HG03521 (cell line): ENCODE measurements around the gene PPP2R5B.

ENCODE experiments used
- ATAC-seq: cut with Tn5 transposase; IDR thresholded peaks from one replicate; pipeline ENCODE4 v1.9.1; 2021; ENCODE audit warnings: mild to moderate bottlenecking, moderate library complexity; ENCODE audit not compliant: unreplicated experiment

Gene PPP2R5B

GRCh38 chr11:64905516-64906313 is 18.8 kb upstream of the PPP2R5B start:
- no peak for ATAC-seq

DNA sequence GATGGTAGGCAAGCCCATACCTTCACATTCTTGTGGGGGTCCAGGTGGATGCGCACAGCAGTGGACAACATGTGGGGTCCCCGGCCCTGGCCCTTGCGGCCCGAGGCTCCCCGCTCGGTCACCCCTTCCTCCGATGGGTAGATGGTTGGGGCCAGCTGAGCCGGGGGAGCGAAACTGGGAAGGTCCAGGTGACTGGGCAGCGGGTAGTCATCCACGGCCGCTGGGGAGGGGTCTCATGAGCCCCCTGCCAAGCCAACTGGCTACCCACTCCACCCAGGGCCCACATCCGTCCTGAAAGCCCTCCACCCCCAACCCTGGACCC is 18.2 kb upstream of the PPP2R5B start:
- ATAC-seq, result no peak

DNA sequence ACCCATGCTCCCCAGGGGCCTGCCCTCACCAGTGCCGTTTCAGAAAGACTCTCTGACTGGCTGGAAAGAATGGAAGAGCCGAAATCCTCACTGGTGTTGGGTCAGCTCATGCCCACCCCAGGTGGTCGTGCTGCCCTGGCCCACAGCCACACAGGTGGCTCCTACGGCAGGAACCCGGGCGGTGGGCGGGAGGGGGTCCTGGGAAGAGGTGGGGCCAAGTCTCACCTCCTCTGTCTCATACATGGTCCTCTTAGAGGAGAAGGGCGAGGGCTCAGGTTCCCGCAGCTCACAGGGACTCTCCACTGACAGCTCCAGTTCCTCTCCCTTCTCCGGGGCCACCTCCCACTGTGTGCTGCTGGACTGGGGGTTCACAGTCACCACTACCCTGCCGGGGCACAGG is 15.7 kb upstream of the PPP2R5B start:
- no peak for ATAC-seq

- no peak for ATAC-seq
Observed at GRCh38 chr11:64909653-64910343, 14.7 kb upstream of the PPP2R5B start.

GRCh38 chr11:64910451-64911093 is 13.9 kb upstream of the PPP2R5B start:
- no peak for ATAC-seq

- no peak for ATAC-seq
Observed at GRCh38 chr11:64911142-64911541, 13.3 kb upstream of the PPP2R5B start.

DNA sequence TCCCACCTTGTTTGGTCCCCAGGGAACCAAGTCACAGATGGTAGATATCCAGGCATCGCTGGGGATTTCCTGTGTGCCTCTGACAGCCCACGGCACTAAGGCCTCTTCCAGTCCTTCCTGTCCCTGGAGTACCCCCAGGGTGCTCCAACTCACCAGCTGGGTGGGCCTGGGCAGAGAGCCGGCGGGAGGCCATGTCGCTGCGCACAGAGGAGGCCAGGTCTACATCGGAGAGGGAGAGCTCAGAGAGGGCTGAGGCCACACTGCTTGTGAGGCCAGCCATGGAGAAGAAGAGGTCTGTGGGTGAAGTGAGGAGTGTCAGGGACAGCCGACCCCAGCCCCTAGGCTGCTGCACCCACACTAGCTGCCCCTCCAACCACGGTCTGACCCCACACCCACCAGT is 12.8 kb upstream of the PPP2R5B start:
- ATAC-seq, result no peak

DNA sequence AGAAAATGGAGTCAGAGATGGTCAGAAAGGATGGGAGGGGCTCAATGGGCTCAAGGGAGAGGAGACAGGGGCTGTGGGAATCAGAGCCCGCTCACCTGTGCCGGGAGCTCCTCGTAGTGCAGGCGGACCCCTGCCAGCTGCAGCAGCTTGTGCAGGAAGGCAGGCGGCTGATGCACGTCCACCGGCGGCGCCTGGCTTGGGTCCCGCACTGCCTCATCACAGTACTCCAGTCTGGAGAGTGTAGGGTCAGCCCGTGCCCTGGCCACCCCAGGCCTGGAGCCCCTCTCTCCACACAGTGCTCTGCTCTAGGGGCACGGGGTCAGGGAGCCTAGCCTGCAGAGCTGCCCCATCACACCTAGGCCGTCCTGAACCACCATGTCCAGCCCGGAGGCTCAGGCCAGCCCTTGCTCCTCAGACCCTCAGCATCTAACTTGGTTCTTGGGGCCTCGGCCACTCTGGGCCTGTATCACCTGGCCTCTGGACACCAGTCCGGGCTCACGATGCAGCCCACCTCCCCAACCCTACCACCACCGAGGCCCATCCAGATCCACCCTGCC is 11.2 kb upstream of the PPP2R5B start:
- no peak for ATAC-seq

DNA sequence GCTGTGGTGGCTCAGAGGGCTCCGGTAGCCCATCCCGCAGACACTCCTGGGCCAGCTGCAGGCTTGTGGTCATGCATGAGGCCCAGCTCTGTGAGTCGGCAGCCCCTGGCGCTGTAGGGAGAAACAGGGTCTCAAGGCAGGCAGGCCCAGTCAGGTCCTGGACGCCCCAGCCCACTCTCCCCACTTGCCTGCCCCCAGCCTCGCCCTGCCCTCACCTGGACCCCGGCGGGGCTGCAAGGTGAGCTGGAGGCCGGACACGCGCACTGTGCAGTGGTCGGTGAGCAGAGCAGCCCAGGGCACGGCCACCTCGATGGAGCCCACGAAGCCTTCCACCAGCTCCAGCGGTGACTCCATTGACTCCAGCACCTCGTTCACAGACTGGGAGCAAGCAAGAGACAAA is 10.4 kb upstream of the PPP2R5B start:
- no peak for ATAC-seq

- no peak for ATAC-seq
Observed at GRCh38 chr11:64915376-64915887, 9.1 kb upstream of the PPP2R5B start.

DNA sequence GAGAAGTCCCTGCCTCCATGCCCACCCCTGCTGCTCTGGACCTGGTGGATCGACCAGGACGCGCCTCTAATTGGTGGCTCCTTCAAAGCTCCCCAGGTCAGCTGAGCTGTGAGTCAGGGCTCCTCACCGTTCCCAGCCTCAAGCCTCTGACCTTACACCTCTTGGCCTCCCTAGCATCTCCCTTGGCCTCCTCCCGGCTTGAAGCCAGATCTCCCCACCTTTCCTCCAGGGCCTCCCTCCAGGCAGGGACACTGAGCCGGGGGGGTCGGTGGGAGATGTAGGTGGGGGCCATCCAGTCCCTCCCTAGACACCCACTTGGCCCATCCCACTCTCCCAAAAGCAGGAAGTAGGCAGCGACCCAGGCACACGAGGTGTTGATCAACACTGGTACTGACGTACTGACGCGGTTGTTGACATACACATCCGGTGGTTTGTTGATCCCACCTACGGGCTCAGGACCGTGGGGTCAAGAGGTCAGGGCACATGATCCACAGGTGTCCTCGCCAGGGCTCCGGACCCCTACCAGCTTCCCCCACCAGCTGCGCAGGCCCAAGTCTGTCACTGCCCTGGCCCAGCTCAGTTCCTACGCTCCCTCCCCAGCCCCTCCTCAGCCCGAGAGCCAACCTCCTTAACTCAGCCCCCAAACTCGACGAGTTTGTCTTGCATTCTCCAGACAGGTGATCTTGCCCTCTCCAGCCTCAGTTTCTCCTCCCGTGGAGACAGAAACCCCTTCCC is 8.3 kb upstream of the PPP2R5B start:
- ATAC-seq, result no peak

- peak; percentile 92 for ATAC-seq
Observed at GRCh38 chr11:64916775-64917662, 7.5 kb upstream of the PPP2R5B start, which contains the start of gene ATG2A. TSS of gene ATG2A (minus strand) at chr11:64917209. CDS start at chr11:64917135, 74 bp downstream.

GRCh38 chr11:64917663-64917995 is 6.9 kb upstream of the PPP2R5B start:
- ATAC-seq, result no peak

DNA sequence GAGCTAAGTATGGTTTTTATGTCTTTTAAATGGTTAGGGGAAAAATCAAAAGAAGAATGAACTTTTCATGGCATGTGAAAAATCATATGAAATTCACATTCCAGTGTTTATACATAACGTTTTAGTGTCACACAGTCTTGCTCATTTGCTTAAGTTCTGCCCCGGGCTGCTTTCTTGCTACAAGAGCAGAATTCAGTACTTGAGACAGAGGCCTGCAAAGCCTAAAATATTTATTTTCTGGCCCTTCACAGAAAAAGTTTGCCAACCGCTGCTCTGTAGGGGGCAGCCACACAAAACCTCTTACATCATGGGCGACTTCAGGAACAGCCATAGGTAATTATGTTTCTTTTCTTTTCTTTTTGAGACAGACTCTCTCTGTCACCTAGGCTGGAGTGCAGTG is 6.5 kb upstream of the PPP2R5B start:
- ATAC-seq, result no peak

DNA sequence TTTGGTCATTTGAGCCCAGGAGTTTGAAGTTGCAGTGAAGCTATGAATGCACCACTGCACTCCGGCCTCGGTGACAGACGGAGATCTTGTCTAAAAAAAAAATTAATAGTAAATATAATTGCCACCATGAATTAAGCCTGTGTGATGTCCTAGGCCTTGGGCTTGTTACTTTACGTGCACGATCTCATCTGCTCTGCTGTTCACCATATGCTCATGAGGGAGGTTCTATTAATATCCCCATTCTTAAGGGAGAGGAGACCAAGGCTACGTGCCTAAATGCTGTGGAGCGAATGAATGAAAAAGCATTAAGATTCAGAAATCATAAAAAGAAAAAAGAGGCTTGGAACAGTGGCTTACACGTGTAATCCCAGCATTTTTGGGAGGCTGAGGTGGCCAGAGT is 4.9 kb upstream of the PPP2R5B start:
- ATAC-seq, result no peak

DNA sequence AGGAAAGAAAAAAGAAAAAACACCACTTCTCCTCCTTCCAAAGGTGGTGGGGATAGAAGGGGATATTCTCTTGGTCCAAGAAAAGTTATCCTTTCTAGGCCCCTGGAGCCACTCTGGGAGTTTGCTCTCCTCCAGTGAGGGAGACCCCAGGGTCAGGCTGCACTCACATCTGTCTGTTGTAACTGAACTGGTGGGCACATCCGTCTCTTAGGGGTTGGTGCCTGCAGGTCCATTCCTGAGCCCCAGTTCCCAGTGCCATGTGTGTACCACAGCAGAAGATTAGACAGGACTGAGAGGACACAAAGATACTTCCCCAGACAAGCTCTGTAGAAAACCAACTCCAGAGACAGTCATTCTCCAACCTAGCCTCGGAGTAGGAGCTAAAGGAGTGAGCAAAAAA is 4.4 kb upstream of the PPP2R5B start:
- ATAC-seq, result no peak

DNA sequence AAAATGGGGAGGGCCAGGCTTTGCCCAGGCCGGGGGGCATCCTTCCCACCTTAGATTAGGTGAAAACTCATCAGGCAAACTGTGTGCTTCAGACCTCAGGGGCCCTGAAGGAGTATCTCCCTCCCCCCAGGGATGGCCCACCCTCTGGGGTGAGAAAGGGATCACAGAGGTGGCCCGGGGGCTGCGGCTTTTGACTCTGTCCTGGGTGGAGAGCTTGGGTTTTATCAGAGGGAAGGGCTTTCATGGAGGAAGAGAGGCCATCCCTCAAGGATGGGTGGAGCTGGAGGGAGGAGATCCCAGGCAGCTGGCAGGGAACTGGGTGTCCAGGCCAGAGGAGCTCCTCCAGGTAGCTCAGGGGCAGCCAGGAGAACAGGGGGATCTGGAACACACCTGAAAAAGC is 3.1 kb upstream of the PPP2R5B start:
- no peak for ATAC-seq

DNA sequence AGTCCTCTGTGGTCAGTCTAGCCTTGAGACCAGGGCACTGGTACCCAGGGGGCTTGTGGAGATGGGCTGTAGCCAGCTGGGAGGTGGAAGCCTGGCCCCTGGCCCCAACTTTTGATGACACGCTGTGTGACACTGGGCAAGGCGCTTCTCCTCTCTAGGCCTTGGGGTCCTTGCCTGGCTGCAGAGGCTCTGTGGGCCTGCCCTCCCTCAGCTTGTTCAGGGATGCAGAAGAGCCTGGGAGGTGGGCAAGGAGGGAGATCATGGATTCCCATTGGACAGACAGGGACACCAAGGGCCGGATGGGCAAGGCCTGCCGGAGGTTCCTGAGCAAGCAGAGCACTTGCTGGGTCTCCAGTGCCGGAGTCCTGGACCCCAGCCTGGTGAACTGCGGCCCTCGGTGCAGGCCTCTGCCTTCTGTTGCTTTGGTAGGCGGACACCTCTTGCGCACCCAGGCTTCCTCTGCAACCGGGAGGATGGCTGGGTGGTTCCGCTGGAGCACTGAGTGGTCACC is 1.3 kb upstream of the PPP2R5B start:
- ATAC-seq, result no peak

DNA sequence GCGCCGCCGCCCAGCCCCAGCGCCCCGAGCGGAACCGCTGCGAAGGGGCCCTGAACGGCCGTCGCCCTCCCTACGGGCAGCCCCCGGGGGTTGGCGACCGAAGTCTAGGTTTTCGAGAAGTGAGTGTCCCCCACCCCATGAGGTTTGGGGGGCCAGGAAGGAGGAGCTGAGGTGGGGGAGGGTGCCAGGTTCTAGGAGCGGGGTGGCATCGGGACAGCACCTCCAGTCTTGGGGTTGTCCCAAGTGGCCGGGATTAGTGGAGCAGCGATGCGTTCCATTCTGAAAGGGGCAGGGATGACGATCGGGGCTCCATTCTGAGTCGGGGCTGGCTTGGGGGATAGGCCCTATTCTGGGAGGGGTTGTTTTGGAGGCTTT is 408 bp downstream of the PPP2R5B start:
- ATAC-seq, result no peak
